HL-60/S4 (cell line): ENCODE results near the gene EGLN3.

Experiments
- in situ Hi-C: fragments of 300-500 bp; cut with MboI; formaldehyde crosslinking; loops from 2 replicates; pipeline ENCODE4 v1.14.3; 2022; ENCODE audit warnings: low sequenced_read_pairs

The EGLN3 gene

DNA sequence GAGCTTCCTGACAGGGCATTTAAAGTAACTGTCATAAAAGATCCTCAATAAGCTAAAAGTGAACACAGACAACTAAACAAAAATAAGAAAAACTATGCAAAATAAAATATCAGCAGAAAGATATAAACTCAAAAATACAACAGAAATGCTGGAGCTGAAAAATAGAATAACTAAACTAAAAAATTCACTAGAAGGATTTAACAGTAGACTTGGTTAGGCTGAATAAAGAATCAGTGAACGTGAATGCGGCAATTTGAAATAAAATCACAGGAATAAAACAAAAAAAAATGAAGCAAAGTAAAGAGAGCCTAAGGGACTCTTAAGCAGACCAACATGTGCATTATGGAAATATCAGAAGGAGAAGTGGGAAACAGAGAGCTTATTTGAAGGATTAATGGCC is 74.6 kb downstream of the EGLN3 start:
- in situ Hi-C loops, result no loop called here
